Keratinocyte (primary cell): Measurements from ENCODE around the gene CCL19. TPM values are rescaled to one million over a fixed set of nuclear protein-coding genes. Genes with fewer than 3 reads are reported as not detected.
"Not testable (repeated sequence)": the region's sequence is repeated elsewhere in the genome, so short reads cannot be mapped to it uniquely, and the experiment has no call there.

Experiments
- DNase-seq: peaks from one replicate; pipeline ENCODE4 v3.0.0-alpha.2; 2011; ENCODE audit warnings: low read depth, missing footprints, low spot score
- FAIRE-seq: peaks from 2 replicates; lab custom pipeline; 2011; peaks lifted over from hg19 to GRCh38; lab: Jason Lieb, UNC
- H2AFZ ChIP-seq: 2 replicates; pipeline ENCODE4 v1.6.0; 2012; ENCODE audit warnings: low read length, control low read depth, inconsistent platforms; ENCODE audit not compliant: control insufficient read depth
- H3K27ac ChIP-seq: 2 replicates; pipeline ENCODE4 v1.5.1; 2011; ENCODE audit warnings: low read length; ENCODE audit not compliant: control insufficient read depth, insufficient read depth
- H3K27me3 ChIP-seq: 3 replicates; pipeline ENCODE4 v1.6.0; 2011; ENCODE audit warnings: low read length; ENCODE audit not compliant: control insufficient read depth, insufficient read depth; ENCODE audit errors: extremely low read depth
- H3K36me3 ChIP-seq, 2 experiments: 2 replicates in 1 of 2; 3 replicates in 1 of 2; pipeline ENCODE4 v1.5.1; 2011; ENCODE audit warnings: low read length in 2 of 2, mild to moderate bottlenecking in 1 of 2; ENCODE audit not compliant: control insufficient read depth in 2 of 2, insufficient read depth in 2 of 2; ENCODE audit errors: extremely low read depth in 1 of 2
- H3K4me1 ChIP-seq: 3 replicates; pipeline ENCODE4 v1.5.1; 2011; ENCODE audit warnings: low read length; ENCODE audit not compliant: control insufficient read depth, insufficient read depth; ENCODE audit errors: extremely low read depth
- H3K4me2 ChIP-seq: 3 replicates; pipeline ENCODE4 v1.6.0; 2011; ENCODE audit warnings: low read depth, low read length; ENCODE audit not compliant: control insufficient read depth, insufficient read depth; ENCODE audit errors: extremely low read depth
- H3K4me3 ChIP-seq, 3 experiments: fragments of 200-600 bp in 1 of 3; sonication (generic) in 1 of 3; 2 replicates in 2 of 3; 3 replicates in 1 of 3; pipeline ENCODE4 v1.5.1; 2011 to 2016; ENCODE audit warnings: low read length in 3 of 3, mild to moderate bottlenecking in 3 of 3, control low read depth in 2 of 3, inconsistent platforms in 1 of 3, low read depth in 1 of 3, mixed read lengths in 1 of 3, mixed run types in 1 of 3, moderate library complexity in 1 of 3; ENCODE audit not compliant: control insufficient read depth in 2 of 3, insufficient read depth in 2 of 3; ENCODE audit errors: extremely low read depth in 1 of 3
- H3K79me2 ChIP-seq: 2 replicates; pipeline ENCODE4 v1.6.0; 2012; ENCODE audit warnings: low read length; ENCODE audit not compliant: control insufficient read depth, insufficient read depth
- H3K9ac ChIP-seq: 3 replicates; pipeline ENCODE4 v1.6.0; 2011; ENCODE audit warnings: low read length; ENCODE audit not compliant: control insufficient read depth, insufficient read depth; ENCODE audit errors: extremely low read depth
- H3K9me1 ChIP-seq: 3 replicates; pipeline ENCODE4 v1.6.0; 2011; ENCODE audit warnings: low read length; ENCODE audit not compliant: control insufficient read depth, insufficient read depth; ENCODE audit errors: extremely low read depth
- H3K9me3 ChIP-seq: 2 replicates; pipeline ENCODE4 v1.5.1; 2012; ENCODE audit warnings: low read depth, low read length; ENCODE audit not compliant: control insufficient read depth
- H4K20me1 ChIP-seq: 3 replicates; pipeline ENCODE4 v1.6.0; 2011; ENCODE audit warnings: low read length; ENCODE audit not compliant: control insufficient read depth, insufficient read depth; ENCODE audit errors: extremely low read depth
- CTCF ChIP-seq, 3 experiments: IDR thresholded peaks in 1 of 3; conservative IDR thresholded peaks in 1 of 3; optimal IDR thresholded peaks in 1 of 3; 2 replicates in 2 of 3; 3 replicates in 1 of 3; pipeline versions ENCODE3 to v1.5.1; 2011; ENCODE audit warnings: low read length in 3 of 3, mild to moderate bottlenecking in 3 of 3, moderate library complexity in 2 of 3, control low read depth in 1 of 3, inconsistent platforms in 1 of 3; ENCODE audit not compliant: insufficient read depth in 2 of 3; ENCODE audit errors: extremely low read depth in 1 of 3
- EZH2 ChIP-seq: IDR thresholded peaks from one replicate; pipeline ENCODE4 v1.6.1; 2012; ENCODE audit warnings: inconsistent platforms, mild to moderate bottlenecking, low read length, moderate library complexity
- dilution Hi-C: fragments of 300-500 bp; cut with MboI; formaldehyde crosslinking; loops from one replicate; pipeline ENCODE4 v1.7.0; 2020; ENCODE audit warnings: low sequenced_read_pairs; ENCODE audit not compliant: extremely low pct_ligation_motif_present
- polyA minus RNA-seq, 3 experiments: library from RNA; depleted of rRNA, polyadenylated mRNA; stranded (reverse); fragments of >200 nt; gene quantifications; 1 replicate in 1 of 3; 2 replicates in 1 of 3; 3 replicates in 1 of 3; pipeline ENCODE4 v1.2.3, GENCODE V29; 2011
- polyA plus RNA-seq, 5 experiments: library from polyadenylated mRNA; depleted of rRNA in 3 of 5; stranded (reverse) in 3 of 5; stranded (forward) in 1 of 5; unstranded in 1 of 5; fragments of >200 nt; gene quantifications; 1 replicate in 1 of 5; 2 replicates in 3 of 5; 3 replicates in 1 of 5; pipeline versions ENCODE4 v1.2.1 to v1.2.3, GENCODE V29; 2011 to 2012; ENCODE audit warnings: missing spikeins in 2 of 5, low read depth in 1 of 5, low replicate concordance in 1 of 5

Gene CCL19
- polyA plus RNA-seq (not detected in 3 replicates), polyA minus RNA-seq (not detected in 3 replicates)
- not detected for polyA plus RNA-seq (2011; ENCODE audit: low read depth)
- not detected in 2 replicates for polyA plus RNA-seq (2011; cell fraction: cytosol; rRNA removed)
- not detected in 2 replicates for polyA plus RNA-seq (2011; cell fraction: nucleus; rRNA removed)
- not detected in 2 replicates for polyA plus RNA-seq (2012; ENCODE audit: low replicate concordance)
- polyA minus RNA-seq (2011; cell fraction: cytosol; rRNA and poly(A)+ RNA removed), result not detected
- not detected in 2 replicates for polyA minus RNA-seq (2011; cell fraction: nucleus; rRNA and poly(A)+ RNA removed)

- no peak for FAIRE-seq
- TF ChIP-seq EZH2, result no peak
- TF ChIP-seq CTCF (optimal IDR thresholded peaks at IDR 0.05 in 1 of 3, IDR thresholded peaks at IDR 0.05 in 1 of 3, conservative IDR thresholded peaks at IDR 0.05 in 1 of 3; ENCODE audit: extremely low read depth in 1 of 3, insufficient read depth in 2 of 3, low read length in 3 of 3), result no peak
- no peak within 1 kb of the TSS for H2AFZ ChIP-seq
Observed at GRCh38 chr9:34690983-34691935, at the start of gene CCL19. Gene CCL19, minus strand, starts transcription at chr9:34691276. Its CDS starts 137 bp downstream, at chr9:34691139.

GRCh38 chr9:34740176-34740575 lies 49.1 kb upstream of the CCL19 start:
- H3K4me1 ChIP-seq, result peaks cover 19% of the 10 kb centered on the region
- H3K4me2 ChIP-seq, H3K79me2 ChIP-seq, H3K27me3 ChIP-seq, H2AFZ ChIP-seq, DNase-seq, H3K4me3 ChIP-seq, dilution Hi-C loops, H4K20me1 ChIP-seq, H3K36me3 ChIP-seq, H3K27ac ChIP-seq, H3K9ac ChIP-seq, FAIRE-seq, H3K9me3 ChIP-seq, H3K9me1 ChIP-seq: not testable (repeated sequence)

More at GRCh38 chr9:34690983-34691935, at the start of gene CCL19:
- Histone ChIP-seq H3K9ac (no peak within 1 kb of the TSS), H3K27ac (no peak within 1 kb of the TSS), H3K9me1 (no peaks in the 10 kb centered on the region), H3K79me2 (no peaks in the 10 kb centered on the region), H3K27me3 (no peaks in the 10 kb centered on the region), H3K4me3 (no peak within 1 kb of the TSS), H3K9me3 (no peaks in the 10 kb centered on the region), H3K4me2 (no peak within 1 kb of the TSS), H4K20me1 (no peaks in the 10 kb centered on the region), H3K4me1 (no peaks in the 10 kb centered on the region), H3K36me3 (no peaks in the 10 kb centered on the region)
- no peak for DNase-seq
- dilution Hi-C loops, result no loop called here
